Motor neuron (in vitro differentiated cells): Measurements from ENCODE around the gene SRL. TPM values are rescaled to one million over a fixed set of nuclear protein-coding genes. Genes with fewer than 3 reads are reported as not detected.

Source experiments
- ATAC-seq, 8 experiments: fragments of 200-7000 bp; cut with Tn5 transposase; replicated peaks in 6 of 8; 2 replicates each; pipeline ENCODE4 v1.8.0; 2021; ENCODE audit warnings: mild to moderate bottlenecking in 8 of 8, moderate library complexity in 8 of 8
- H3K27ac ChIP-seq, 2 donors: fragments of 250-450 bp; sonication (Bioruptor Pico); 2 replicates each; pipeline ENCODE4 v1.9.0; 2021; ENCODE audit warnings: antibody characterized with exemption in 2 of 2, mild to moderate bottlenecking in 2 of 2, moderate library complexity in 1 of 2
- H3K4me1 ChIP-seq, 2 donors: fragments of 250-450 bp; sonication (Bioruptor Pico); replicated peaks in 1 of 2; 2 replicates each; pipeline ENCODE4 v1.6.1; 2021; ENCODE audit warnings: antibody characterized with exemption in 2 of 2, mild to moderate bottlenecking in 2 of 2, moderate library complexity in 1 of 2
- H3K4me3 ChIP-seq, 5 donors: fragments of 250-450 bp; sonication (Bioruptor Pico); 2 replicates each; pipeline ENCODE4 v1.9.0; 2021; ENCODE audit warnings: antibody characterized with exemption in 5 of 5, mild to moderate bottlenecking in 5 of 5, moderate library complexity in 4 of 5
- WGBS, 10 experiments: fragments of 450-650 bp; shearing (Covaris generic); methylation state at CpG; one replicate each; pipeline ENCODE4 v1.0.0; 2022; 5-methylcytosine and 5-hydroxymethylcytosine counted together
- in situ Hi-C, 9 experiments: fragments of 400-800 bp; cut with MboI; loops; one replicate each; pipeline ENCODE4 v1.15.0; 2021; ENCODE audit warnings: low sequenced_read_pairs in 9 of 9, low pct_unique_long_range_greater_than_20kb in 2 of 9; ENCODE audit not compliant: unreplicated experiment in 9 of 9
- total RNA-seq, 8 experiments: library from RNA; unstranded; fragments of 300-600 nt; gene quantifications; 2 replicates each; pipeline versions ENCODE4 v1.2.3 to v1.2.4, GENCODE V29; 2022

SRL gene
- total RNA-seq, 8 experiments from 2014 or later = 0.07 to 0.71 (median 0.34) TPM

DNA sequence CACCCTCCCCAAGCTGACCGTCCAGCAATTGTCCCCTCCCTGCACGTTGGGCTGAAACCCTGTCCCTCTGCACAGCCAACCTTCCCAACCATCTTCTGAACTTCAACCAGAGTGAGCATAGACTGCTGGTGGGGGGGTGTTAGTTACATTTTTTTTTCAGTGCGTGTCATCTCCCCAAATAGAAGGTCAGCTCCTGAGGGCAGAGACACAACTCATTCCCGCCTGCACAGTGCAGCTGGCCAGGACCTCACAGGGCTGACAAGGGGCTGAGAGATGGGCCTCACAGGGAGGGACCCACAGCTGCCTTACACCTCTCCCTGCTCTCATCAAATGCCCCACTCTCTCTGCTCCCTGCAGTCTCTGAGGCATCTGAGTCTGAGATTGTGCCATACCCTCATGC is 8.4 kb downstream of the SRL start:
- H3K4me1 ChIP-seq = peaks cover 0 to 2% of the 10 kb centered on the region in 2 donors
- 0 to 57% methylated on average over 2 to 3 of the region's 4 CpGs; no CpG with 5 or more reads in 8 of the 10 experiments for WGBS, 10 experiments
- H3K4me3 ChIP-seq = no peak overlapping the region
- no peak overlapping the region for H3K27ac ChIP-seq
- peak in 3 of 8 experiments; percentile 37 to 53 (median 47) for ATAC-seq
- in situ Hi-C loops = no loop called here

DNA sequence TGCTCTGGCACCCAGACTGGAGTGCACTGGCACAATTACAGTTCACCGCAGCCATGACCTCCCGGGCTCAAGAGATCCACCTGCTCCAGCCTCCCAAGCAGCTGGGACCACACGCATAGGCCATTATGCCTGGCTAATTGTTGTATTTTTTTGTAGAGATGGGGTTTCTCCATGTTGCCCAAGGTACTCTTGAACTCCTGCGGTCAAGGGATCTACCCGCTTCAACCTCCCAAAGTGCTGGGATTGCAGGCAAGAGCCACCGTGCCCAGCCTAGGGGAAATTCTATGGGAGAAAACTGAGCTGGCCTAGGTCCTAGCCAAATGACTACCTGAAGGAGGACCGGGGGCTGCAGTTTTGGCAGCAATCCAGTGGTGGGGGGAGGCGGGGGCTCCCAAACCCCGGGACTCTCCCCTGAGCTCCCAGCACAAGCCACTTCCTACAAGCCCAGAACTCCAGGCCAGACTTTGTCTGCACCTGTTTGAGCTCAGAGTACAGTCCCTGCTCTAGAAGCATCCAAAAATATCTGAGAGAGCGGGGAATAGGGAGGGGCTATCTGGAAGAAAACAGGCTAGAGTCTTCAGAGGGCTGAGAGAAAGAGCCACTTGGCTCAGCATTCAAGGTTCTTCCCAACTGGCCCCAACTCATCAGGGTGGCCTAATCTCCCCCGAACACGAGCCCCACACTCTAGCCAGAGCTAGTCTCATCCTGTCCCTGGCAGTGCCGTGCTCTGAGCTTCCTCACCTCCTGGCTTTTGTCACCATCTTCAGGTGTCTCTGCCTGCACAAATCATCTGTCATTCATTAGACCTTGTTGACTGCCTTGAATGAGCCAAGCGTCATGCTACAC is 9.1 kb downstream of the SRL start:
- in situ Hi-C loops = no loop called here
- H3K4me3 ChIP-seq = no peak overlapping the region
- H3K27ac ChIP-seq = no peak overlapping the region
- 50 to 100% (median 83%) methylated on average over 1 to 5 of the region's 14 CpGs; no CpG with 5 or more reads in 2 of the 10 experiments for WGBS, 10 experiments
- ATAC-seq = peak in 2 of 8 experiments; percentile 23 to 47
- H3K4me1 ChIP-seq = peaks cover 0 to 2% of the 10 kb centered on the region in 2 donors

DNA sequence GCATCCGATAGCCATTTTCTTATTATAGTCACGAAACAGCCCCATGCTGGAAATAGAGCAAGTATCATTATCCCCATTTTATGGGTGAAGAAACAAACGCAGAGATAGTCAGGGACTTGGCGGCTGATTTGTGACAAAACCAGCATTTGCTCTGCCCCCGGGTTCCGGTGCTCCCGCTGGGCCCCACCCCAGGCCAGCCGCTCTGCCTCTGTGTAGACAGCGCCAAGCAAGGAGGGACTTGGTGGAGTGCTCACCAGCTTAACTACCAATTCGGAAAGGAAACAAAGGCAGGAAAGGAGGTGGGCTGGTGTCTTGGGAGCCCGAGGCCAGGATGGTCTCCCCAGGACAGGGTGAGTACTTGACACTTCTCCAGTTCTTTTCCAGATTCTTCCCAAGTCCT is 10.0 kb downstream of the SRL start:
- no peak overlapping the region for H3K4me3 ChIP-seq
- no peak overlapping the region for H3K27ac ChIP-seq
- 74 to 100% (median 89%) methylated on average over 1 to 5 of the region's 11 CpGs; no CpG with 5 or more reads in 3 of the 10 experiments for WGBS, 10 experiments
- ATAC-seq = no peak
- peaks cover 0 to 2% of the 10 kb centered on the region in 2 donors for H3K4me1 ChIP-seq
- in situ Hi-C loops = no loop called here

DNA sequence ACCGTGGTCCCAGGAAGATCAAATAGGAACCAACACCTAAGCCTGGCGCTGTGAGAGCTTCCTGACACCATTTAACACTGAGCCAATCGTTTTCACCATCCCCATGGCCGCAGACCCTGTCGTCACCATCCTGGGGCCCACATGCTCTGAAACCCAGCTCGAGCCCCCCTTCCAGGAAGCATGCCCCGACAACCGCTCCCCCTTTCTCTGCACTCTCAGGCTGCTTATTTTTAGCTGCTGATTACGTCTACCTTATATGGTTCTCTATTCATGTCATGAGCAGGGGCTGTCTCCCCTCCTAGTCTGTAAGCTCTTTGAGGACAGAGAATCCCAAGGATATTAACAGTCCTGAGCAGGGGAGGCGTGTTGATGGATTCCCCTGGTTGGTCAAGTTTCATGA is 10.5 kb downstream of the SRL start:
- WGBS, 10 experiments = 60 to 93% (median 84%) methylated on average over 2 to 9 of the region's 10 CpGs; no CpG with 5 or more reads in 3 of the 10 experiments
- H3K4me3 ChIP-seq = no peak overlapping the region
- ATAC-seq = no peak
- in situ Hi-C loops = no loop called here
- H3K4me1 ChIP-seq = peaks cover 0 to 2% of the 10 kb centered on the region in 2 donors
- H3K27ac ChIP-seq = no peak overlapping the region

DNA sequence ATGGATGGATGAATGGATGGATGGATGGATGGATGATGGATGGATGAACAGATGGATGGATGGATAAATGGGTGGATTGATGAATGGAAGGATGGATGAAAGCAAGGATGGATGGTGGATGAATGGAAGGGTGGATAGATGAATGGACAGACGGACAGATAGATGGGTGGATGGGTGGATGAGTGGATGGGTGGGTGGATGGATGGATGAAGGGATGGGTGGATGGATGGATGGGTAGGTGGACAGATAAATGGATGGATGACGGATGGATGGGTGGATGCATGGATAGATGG is 14.9 kb downstream of the SRL start:
- Histone ChIP-seq H3K4me3 (no peak overlapping the region), H3K4me1 (no peaks in the 10 kb centered on the region), H3K27ac (no peak overlapping the region)
- in situ Hi-C loops = no loop called here
- no peak for ATAC-seq
- WGBS, 10 experiments = 22 to 93% (median 67%) methylated on average over 1 to 2 of the region's 2 CpGs; no CpG with 5 or more reads in 2 of the 10 experiments

DNA sequence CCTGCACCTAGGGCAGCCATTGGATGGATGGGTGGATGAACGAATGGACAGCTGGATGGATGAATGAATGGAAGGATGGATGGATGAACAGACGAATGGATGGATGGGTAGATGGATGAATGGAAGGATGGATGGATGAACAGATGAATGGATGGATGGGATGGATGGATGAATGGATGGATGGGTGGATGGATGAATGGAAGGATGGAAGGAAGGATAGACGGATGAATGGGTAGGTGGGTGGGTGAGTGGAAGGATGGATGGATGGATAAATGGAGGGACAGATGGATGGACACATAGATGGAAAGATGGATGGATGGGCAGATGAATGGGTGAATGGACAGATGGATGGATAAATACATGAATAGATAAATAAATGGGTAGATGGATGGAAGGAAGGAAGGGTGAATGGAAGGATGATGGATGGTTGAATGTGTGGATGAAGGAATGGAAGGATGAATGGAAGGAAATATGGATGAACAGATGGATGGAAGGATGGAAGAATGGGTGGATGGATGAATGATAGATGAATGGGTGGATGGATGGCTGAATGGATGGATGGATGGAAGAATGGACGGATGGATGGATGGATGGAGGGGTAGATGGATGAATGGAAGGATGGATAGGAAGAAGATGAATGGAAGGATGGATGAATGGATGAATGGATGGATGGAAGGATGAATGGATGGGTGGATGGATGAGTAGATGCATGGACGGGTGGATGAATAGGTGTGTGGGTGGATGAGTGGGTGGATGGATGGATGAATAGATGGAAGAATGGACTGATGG is 15.4 kb downstream of the SRL start:
- ATAC-seq = no peak
- WGBS, 10 experiments = 44 to 71% (median 56%) methylated on average over 1 to 5 of the region's 5 CpGs
- Histone ChIP-seq H3K4me1 (no peaks in the 10 kb centered on the region), H3K4me3 (no peak overlapping the region), H3K27ac (no peak overlapping the region)
- in situ Hi-C loops = no loop called here

DNA sequence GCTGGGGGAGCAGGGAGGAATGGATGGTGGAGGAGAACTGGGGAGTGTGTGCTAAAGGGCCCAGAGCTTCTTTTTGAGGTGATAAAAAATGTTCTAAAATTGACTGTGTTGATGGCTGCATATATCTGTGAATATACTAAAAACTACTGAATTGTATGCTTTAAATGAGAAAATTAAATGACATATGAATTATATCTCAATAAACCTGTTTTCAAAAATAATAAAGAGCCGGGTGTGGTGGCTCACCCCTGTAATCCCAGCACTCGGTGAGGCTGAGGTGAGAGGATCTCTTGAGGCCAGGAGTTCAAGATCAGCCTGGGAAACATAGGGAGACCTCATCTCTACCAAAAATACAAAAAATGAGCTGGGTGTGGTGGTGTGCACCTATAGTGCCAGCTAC is 16.8 kb downstream of the SRL start:
- no peak overlapping the region for H3K27ac ChIP-seq
- WGBS, 10 experiments = 56 to 86% (median 70%) methylated on average over 1 to 2 of the region's 2 CpGs; no CpG with 5 or more reads in 2 of the 10 experiments
- H3K4me3 ChIP-seq = no peak overlapping the region
- H3K4me1 ChIP-seq = peaks cover 0 to 7% of the 10 kb centered on the region in 2 donors
- no peak for ATAC-seq
- in situ Hi-C loops = no loop called here

DNA sequence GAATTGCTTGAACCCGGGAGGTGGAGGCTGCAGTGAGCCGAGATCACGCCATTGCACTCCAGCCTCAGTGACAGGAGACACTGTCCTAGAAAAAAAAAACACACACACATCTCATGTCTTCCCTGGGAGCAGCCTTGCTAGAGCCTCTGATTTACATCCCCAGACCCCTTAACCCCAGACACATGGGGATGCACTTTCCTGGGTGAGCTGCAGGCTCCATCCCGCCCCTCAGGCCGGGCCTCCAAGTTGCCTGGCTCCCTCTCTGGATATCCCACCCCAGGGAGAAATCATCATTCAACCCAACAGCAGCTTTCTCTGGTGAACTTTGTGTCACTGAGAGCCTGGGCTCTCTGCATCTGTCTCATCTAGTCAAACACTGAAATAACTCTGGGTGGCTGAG is 21.5 kb downstream of the SRL start:
- WGBS, 10 experiments = 0 to 93% (median 92%) methylated on average over 1 to 3 of the region's 5 CpGs; no CpG with 5 or more reads in 7 of the 10 experiments
- H3K4me3 ChIP-seq = no peak overlapping the region
- H3K27ac ChIP-seq = no peak overlapping the region
- peaks cover 8 to 28% of the 10 kb centered on the region in 2 donors for H3K4me1 ChIP-seq
- ATAC-seq = peak in 4 of 8 experiments; percentile 63 to 87 (median 78)
- in situ Hi-C loops = no loop called here

DNA sequence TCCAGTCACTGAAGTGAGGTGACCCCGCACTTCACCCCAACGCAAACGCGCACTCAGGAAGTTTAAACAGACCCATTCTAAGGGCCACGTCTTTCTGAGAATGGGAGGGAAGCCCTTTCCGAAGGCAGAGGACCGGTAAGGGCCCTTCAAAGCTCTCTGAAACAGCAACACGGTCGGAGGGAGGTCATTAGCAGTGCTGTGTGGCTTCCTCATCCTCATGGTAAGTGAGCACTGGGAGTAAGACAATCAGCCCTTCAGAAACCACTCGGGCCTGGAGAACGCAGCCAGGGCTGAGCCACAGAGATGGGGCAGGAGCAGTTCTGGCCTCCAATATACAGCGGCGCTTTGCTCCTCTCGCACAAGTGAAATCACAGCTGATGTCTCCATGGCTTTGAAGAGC is 23.7 kb downstream of the SRL start:
- no peak overlapping the region for H3K4me3 ChIP-seq
- WGBS, 10 experiments = 20 to 64% (median 40%) methylated on average over 1 to 6 of the region's 14 CpGs; no CpG with 5 or more reads in 7 of the 10 experiments
- in situ Hi-C loops = no loop called here
- ATAC-seq = no peak
- no peak overlapping the region for H3K27ac ChIP-seq
- H3K4me1 ChIP-seq = peaks cover 8 to 28% of the 10 kb centered on the region in 2 donors

DNA sequence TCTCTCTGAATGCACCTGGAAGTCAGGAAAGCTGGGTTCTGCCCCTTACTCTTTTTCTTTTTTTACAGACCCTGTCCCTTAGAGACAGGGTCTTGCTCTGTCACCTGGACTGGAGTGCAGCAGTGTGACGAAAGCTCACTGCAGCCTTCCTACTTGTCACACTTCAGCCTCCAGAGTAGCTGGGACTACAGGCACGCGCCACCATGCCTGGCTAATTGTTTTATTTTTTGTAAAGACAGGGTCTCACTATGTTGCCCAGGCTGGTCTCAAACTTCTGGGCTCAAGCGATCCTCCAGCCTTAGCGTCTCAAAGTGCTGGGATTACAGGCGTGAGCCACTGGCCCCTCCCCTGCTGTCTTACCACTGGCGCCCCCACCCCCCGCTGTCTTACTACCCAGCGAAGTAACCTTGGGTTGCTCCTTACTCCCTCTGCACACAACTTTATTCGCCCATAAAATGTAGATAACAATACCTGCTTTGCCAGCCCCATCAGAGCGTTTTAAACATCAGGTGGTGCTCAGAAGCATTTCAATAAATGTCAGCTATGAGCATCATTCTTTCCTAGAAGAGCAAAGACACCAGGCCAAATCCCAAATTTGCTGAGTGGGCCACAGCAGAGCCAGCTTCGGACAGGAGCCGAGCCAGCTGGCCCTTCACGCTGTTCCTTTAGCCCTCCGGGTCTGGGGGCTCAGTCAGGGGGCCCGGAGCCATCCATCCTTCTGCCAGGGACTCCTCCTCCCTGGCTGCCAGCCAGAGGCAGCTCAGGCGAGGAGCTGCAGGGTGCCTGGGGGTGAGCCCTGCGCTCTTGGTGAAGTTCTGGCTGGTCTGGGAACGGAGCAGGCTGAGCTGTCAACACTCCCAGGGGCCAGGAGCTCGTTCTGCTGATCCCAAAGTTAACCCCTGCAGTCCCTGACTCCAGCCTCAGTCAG is 24.4 kb downstream of the SRL start:
- no peak overlapping the region for H3K27ac ChIP-seq
- in situ Hi-C loops = no loop called here
- H3K4me3 ChIP-seq = no peak overlapping the region
- peak in 6 of 8 experiments; percentile 58 to 78 (median 65) for ATAC-seq
- H3K4me1 ChIP-seq = peaks cover 8 to 28% of the 10 kb centered on the region in 2 donors
- 5 to 60% (median 18%) methylated on average over 1 to 6 of the region's 20 CpGs; no CpG with 5 or more reads in 6 of the 10 experiments for WGBS, 10 experiments

DNA sequence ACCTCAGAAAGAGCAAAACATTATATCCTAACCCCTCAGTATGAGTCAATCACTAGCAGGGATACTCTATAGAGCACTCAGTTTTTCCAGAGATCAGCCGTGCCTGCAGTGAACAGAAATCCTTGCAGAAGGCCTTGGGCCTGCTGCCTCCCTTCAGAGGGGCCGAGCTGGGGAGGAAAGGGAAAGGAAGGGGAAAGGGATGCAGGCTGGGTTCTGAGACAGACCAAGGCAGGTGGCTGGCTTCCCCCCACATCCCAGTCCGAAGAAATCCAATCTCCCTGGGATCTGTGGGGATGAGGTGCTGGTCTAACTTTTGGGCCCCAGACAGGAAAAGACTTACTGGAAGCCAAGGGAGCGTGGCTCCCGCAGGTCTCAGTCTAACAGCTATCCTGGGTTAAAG is 25.3 kb downstream of the SRL start:
- in situ Hi-C loops = no loop called here
- 40 to 91% (median 81%) methylated on average over 1 to 4 of the region's 5 CpGs; no CpG with 5 or more reads in 6 of the 10 experiments for WGBS, 10 experiments
- ATAC-seq = no peak
- Histone ChIP-seq H3K4me1 (peaks cover 8 to 28% of the 10 kb centered on the region in 2 donors), H3K4me3 (no peak overlapping the region), H3K27ac (no peak overlapping the region)

DNA sequence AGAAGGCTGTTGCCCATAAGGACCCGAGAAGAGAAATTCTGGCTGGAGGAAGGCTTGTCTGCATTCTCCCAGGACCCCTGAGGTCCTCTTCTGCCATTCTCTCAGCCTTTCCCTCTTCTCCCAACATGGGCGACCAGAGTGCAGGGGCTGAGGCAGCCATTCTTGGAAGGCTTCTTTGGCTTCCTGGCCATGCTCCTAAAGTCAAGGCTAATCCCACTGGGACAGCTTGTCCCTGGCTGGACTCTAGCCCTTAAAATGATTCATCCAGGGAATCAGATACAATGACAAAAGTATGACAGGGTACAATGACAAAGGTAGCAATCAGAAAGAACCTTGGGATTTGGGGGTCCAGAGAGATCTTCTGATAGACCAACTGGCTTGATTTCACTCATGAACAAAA is 26.8 kb downstream of the SRL start:
- Histone ChIP-seq H3K4me1 (peaks cover 8 to 21% of the 10 kb centered on the region in 2 donors), H3K27ac (no peak overlapping the region), H3K4me3 (no peak overlapping the region)
- WGBS, 10 experiments = 80 to 90% (median 80%) methylated on average over 1 to 2 of the region's 2 CpGs; no CpG with 5 or more reads in 7 of the 10 experiments
- in situ Hi-C loops = no loop called here
- no peak for ATAC-seq
